Heart left ventricle (tissue), 13 donors: Measurements from ENCODE around the gene HIPK4.

Experiments
- CTCF ChIP-seq, 12 donors: fragments of 200-600 bp; sonication (generic) in 4 of 12; IDR thresholded peaks; one replicate each; pipeline versions ENCODE4 v1.5.0 to v1.8.0; 2018 to 2022; ENCODE audit warnings: antibody characterized with exemption in 12 of 12, mild to moderate bottlenecking in 5 of 12
- POLR2A ChIP-seq, 2 donors: fragments of 450-650 bp; IDR thresholded peaks; one replicate each; pipeline ENCODE4 v1.6.1; 2017; ENCODE audit warnings: antibody characterized with exemption in 2 of 2, mild to moderate bottlenecking in 2 of 2, moderate library complexity in 2 of 2
- donor health status: ischemic (EF 13 %, LVEDD 7.1; RV severe dilation, severe dysfunction).
- donor health status: DM: no; HTN: yes; CAD: no.
- donor health status: DM: no; HTN: no; CAD: no.
- donor health status: ischemic (EF 25% LVEDD 6.9; RV normal size, moderate dysfunction).
- donor health status: ischemic (EF 25% LVEDD 5.7; RV mildly dilated, moderate dysfunction).
- donor health status: ischemic (EF 35%, LVEDD 5.7; RV mildly dilated, moderate dysfunction).
- donor health status: nonischemic (EF 11% LVEDD 7.7; RV severe dilation, severe dysfunction).
- donor health status: DM: yes; HTN: yes; CAD: no.
- donor health status: PGD.
- donor health status: ischemic (EF 29% LVEDD 5.4; RV normal size, mild dysfunction).
- donor health status: nonischemic (EF 23%, LVEDD 6.1; RV moderate dilation, normal function).

GRCh38 chr19:40390084-40390742 lies at the start of gene HIPK4:
- TF ChIP-seq POLR2A (IDR thresholded peaks at IDR 0.05) (no peak), CTCF (IDR thresholded peaks at IDR 0.05) (no peak)
